Measurements from ENCODE around the gene COL7A1. TPM values are rescaled to one million over a fixed set of nuclear protein-coding genes. Genes with fewer than 3 reads are reported as not detected.
A peak's percentile ranks its signal among the peaks of the same experiment; 100 is the strongest.

COL7A1 gene
- total and polyA plus RNA-seq, 2 of the 13 experiments (the other 11 are each of a cell fraction or from before 2014, with no cell fraction given) = 2.7 to 11.7 TPM

DNA sequence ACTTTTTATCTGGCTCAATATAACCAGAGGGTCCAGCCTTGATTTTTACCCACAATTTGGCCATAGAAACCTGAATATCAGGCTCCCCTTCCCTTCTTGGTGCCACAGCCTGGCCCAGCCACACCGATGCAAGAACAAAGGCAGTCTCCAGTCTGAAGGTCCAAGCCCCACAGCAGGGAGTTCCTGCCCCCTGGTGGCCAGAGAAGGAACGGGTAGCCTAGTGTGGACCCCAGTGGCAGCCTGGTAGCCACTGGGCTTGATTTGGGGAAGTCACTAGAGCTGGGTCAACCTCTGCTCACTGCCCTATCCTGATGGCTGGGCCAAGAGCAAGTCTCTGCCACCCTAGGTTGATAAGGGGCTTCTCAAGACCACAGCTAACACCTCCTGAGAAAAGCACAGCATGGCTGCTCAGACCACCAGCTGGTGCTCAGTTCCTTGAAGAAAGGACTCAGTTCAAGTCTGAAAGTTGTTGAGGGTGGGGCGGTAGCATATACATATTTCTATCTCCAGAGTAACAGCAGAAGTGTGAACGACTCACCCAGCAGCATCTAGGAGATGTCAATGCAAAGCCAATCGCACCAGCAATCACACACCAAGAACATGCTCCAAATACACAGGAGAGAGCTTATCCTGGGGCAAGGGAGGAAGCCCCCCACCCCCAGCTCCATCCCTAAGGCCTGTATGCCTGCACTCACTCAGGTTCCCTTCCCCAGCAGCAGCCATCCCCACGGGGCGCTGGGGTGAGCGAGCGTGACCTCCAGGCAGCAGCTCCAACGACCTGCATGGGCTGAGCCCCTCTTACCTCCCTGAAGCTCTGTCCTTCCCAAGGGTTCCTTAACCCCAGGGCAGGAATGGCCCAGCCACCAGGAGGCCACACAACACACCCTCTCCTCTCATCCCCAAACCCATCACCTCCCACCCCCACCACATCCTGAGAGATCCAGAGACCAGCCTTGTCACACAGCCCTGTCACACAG, 46.1 kb downstream of the COL7A1 start (continued):
- TF ChIP-seq ARID5B (CRISPR knock-in tag; IDR thresholded peaks at IDR 0.05) = no peak
- peak; percentile 93 for TF ChIP-seq AGO1 (IDR thresholded peaks at IDR 0.05; ENCODE audit: low read depth, low read length, poor library complexity, severe bottlenecking)
- TF ChIP-seq, protein P1, sequence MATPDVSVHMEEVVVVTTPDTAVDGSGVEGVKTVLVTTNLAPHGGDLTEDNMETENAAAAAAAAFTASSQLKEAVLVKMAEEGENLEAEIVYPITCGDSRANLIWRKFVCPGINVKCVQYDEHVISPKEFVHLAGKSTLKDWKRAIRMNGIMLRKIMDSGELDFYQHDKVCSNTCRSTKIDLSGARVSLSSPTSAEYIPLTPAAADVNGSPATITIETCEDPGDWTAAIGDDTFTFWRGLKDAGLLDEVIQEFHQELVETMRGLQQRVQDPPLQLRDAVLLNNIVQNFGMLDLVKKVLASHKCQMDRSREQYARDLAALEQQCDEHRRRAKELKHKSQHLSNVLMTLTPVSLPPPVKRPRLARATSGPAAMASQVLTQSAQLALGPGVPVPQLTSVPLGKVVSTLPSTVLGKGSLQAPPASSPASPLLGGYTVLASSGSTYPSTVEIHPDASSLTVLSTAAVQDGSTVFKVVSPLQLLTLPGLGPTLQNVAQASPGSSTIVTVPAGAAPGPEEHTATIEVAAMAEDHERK (CRISPR knock-in tag; IDR thresholded peaks at IDR 0.05; ENCODE audit: low read depth) = no peak
- no peak for TF ChIP-seq KLF15 (CRISPR knock-in tag; IDR thresholded peaks at IDR 0.05; ENCODE audit: borderline replicate concordance)
- TF ChIP-seq, protein P2, sequence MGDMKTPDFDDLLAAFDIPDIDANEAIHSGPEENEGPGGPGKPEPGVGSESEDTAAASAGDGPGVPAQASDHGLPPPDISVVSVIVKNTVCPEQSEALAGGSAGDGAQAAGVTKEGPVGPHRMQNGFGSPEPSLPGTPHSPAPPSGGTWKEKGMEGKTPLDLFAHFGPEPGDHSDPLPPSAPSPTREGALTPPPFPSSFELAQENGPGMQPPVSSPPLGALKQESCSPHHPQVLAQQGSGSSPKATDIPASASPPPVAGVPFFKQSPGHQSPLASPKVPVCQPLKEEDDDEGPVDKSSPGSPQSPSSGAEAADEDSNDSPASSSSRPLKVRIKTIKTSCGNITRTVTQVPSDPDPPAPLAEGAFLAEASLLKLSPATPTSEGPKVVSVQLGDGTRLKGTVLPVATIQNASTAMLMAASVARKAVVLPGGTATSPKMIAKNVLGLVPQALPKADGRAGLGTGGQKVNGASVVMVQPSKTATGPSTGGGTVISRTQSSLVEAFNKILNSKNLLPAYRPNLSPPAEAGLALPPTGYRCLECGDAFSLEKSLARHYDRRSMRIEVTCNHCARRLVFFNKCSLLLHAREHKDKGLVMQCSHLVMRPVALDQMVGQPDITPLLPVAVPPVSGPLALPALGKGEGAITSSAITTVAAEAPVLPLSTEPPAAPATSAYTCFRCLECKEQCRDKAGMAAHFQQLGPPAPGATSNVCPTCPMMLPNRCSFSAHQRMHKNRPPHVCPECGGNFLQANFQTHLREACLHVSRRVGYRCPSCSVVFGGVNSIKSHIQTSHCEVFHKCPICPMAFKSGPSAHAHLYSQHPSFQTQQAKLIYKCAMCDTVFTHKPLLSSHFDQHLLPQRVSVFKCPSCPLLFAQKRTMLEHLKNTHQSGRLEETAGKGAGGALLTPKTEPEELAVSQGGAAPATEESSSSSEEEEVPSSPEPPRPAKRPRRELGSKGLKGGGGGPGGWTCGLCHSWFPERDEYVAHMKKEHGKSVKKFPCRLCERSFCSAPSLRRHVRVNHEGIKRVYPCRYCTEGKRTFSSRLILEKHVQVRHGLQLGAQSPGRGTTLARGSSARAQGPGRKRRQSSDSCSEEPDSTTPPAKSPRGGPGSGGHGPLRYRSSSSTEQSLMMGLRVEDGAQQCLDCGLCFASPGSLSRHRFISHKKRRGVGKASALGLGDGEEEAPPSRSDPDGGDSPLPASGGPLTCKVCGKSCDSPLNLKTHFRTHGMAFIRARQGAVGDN (CRISPR knock-in tag; IDR thresholded peaks at IDR 0.05) = 0 out of 2 replicates have a peak, but pooled peaks have one; percentile 5
- TF ChIP-seq CENPT (CRISPR knock-in tag; IDR thresholded peaks at IDR 0.05; ENCODE audit: low read depth) = no peak
- peak; percentile 37; the same call in 1 of the 2 replicates for TF ChIP-seq KDM2A (CRISPR knock-in tag; IDR thresholded peaks at IDR 0.05; ENCODE audit: borderline replicate concordance, low read depth)
- TF ChIP-seq, protein P3, sequence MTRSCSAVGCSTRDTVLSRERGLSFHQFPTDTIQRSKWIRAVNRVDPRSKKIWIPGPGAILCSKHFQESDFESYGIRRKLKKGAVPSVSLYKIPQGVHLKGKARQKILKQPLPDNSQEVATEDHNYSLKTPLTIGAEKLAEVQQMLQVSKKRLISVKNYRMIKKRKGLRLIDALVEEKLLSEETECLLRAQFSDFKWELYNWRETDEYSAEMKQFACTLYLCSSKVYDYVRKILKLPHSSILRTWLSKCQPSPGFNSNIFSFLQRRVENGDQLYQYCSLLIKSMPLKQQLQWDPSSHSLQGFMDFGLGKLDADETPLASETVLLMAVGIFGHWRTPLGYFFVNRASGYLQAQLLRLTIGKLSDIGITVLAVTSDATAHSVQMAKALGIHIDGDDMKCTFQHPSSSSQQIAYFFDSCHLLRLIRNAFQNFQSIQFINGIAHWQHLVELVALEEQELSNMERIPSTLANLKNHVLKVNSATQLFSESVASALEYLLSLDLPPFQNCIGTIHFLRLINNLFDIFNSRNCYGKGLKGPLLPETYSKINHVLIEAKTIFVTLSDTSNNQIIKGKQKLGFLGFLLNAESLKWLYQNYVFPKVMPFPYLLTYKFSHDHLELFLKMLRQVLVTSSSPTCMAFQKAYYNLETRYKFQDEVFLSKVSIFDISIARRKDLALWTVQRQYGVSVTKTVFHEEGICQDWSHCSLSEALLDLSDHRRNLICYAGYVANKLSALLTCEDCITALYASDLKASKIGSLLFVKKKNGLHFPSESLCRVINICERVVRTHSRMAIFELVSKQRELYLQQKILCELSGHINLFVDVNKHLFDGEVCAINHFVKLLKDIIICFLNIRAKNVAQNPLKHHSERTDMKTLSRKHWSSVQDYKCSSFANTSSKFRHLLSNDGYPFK (CRISPR knock-in tag; IDR thresholded peaks at IDR 0.05; ENCODE audit: borderline replicate concordance) = no peak
- 0 out of 2 replicates have a peak, but pooled peaks have one; percentile 27 for TF ChIP-seq ZNF44 (CRISPR knock-in tag; IDR thresholded peaks at IDR 0.05)
- TF ChIP-seq HNRNPK (IDR thresholded peaks at IDR 0.05; ENCODE audit: low read depth, low read length, poor library complexity, severe bottlenecking) = no peak
- TF ChIP-seq ADNP (CRISPR knock-in tag; IDR thresholded peaks at IDR 0.05) = no peak
- TF ChIP-seq HNRNPLL (IDR thresholded peaks at IDR 0.05; ENCODE audit: low read depth, low read length, poor library complexity, severe bottlenecking) = no peak

Data from HepG2 (cell line).